H9 (cell line): ENCODE results near the gene MORF4L1. TPM values are rescaled to one million over a fixed set of nuclear protein-coding genes. Genes with fewer than 3 reads are reported as not detected.

ENCODE experiments used
- DNase-seq: peaks from one replicate; pipeline ENCODE4 v3.0.0-alpha.2; 2017
- H2AFZ ChIP-seq: one replicate; pipeline ENCODE4 v1.6.1; 2013; ENCODE audit warnings: mild to moderate bottlenecking, low read length, control low read depth, moderate library complexity
- H2AK5ac ChIP-seq: 2 replicates; pipeline ENCODE4 v1.6.1; 2013; ENCODE audit warnings: low read length, control low read depth, mixed read lengths; ENCODE audit not compliant: insufficient read length
- H2BK120ac ChIP-seq: one replicate; pipeline ENCODE4 v1.6.1; 2013; ENCODE audit warnings: low read depth, mild to moderate bottlenecking, low read length, control low read depth, inconsistent platforms; ENCODE audit not compliant: poor library complexity, severe bottlenecking
- H2BK12ac ChIP-seq: 2 replicates; pipeline ENCODE4 v1.6.1; 2013; ENCODE audit warnings: low read length, control low read depth, mixed read lengths, low read depth; ENCODE audit not compliant: insufficient read length
- H2BK15ac ChIP-seq: 2 replicates; pipeline ENCODE4 v1.6.1; 2013; ENCODE audit warnings: low read depth, low read length, control low read depth
- H2BK20ac ChIP-seq: one replicate; pipeline ENCODE4 v1.6.1; 2013; ENCODE audit warnings: low read depth, mild to moderate bottlenecking, low read length, control low read depth, inconsistent platforms; ENCODE audit not compliant: poor library complexity, severe bottlenecking
- H2BK5ac ChIP-seq: 2 replicates; pipeline ENCODE4 v1.6.1; 2013; ENCODE audit warnings: low read length, control low read depth, mixed read lengths; ENCODE audit not compliant: insufficient read length
- H3K14ac ChIP-seq: 2 replicates; pipeline ENCODE4 v1.6.1; 2013; ENCODE audit warnings: low read length, control low read depth; ENCODE audit not compliant: insufficient read depth
- H3K18ac ChIP-seq: 2 replicates; pipeline ENCODE4 v1.6.1; 2013; ENCODE audit warnings: low read depth, mild to moderate bottlenecking, mixed read lengths, low read length, control low read depth; ENCODE audit not compliant: insufficient read length
- H3K23ac ChIP-seq: 2 replicates; pipeline ENCODE4 v1.6.1; 2013; ENCODE audit warnings: low read length, control low read depth, mixed read lengths, low read depth; ENCODE audit not compliant: insufficient read length
- H3K23me2 ChIP-seq: 2 replicates; pipeline ENCODE4 v1.6.1; 2013; ENCODE audit warnings: low read depth, mild to moderate bottlenecking, mixed read lengths, low read length, control low read depth; ENCODE audit not compliant: insufficient read length, poor library complexity, severe bottlenecking
- H3K27ac ChIP-seq: 2 replicates; pipeline ENCODE4 v1.5.1; 2013; ENCODE audit warnings: low read length, control low read depth, mixed read lengths, low read depth; ENCODE audit not compliant: insufficient read length
- H3K27me3 ChIP-seq: 2 replicates; pipeline ENCODE4 v1.6.1; 2013; ENCODE audit warnings: low read length, control low read depth, inconsistent platforms; ENCODE audit not compliant: insufficient read depth
- H3K4ac ChIP-seq: 2 replicates; pipeline ENCODE4 v1.6.1; 2013; ENCODE audit warnings: low read depth, mild to moderate bottlenecking, control low read depth, inconsistent platforms, low read length, moderate library complexity
- H3K4me1 ChIP-seq: 2 replicates; pipeline ENCODE4 v1.6.1; 2013; ENCODE audit warnings: low read length, control low read depth, inconsistent platforms; ENCODE audit not compliant: insufficient read depth
- H3K4me2 ChIP-seq: 2 replicates; pipeline ENCODE4 v1.6.1; 2013; ENCODE audit warnings: low read length, control low read depth, mixed read lengths; ENCODE audit not compliant: insufficient read length, insufficient read depth
- H3K56ac ChIP-seq: 2 replicates; pipeline ENCODE4 v1.6.1; 2013; ENCODE audit warnings: low read depth, mild to moderate bottlenecking, mixed read lengths, low read length, control low read depth; ENCODE audit not compliant: insufficient read length
- H3K79me1 ChIP-seq: 2 replicates; pipeline ENCODE4 v1.6.1; 2013; ENCODE audit warnings: low read depth, mild to moderate bottlenecking, moderate library complexity, low read length, control low read depth, inconsistent platforms; ENCODE audit not compliant: insufficient read depth, poor library complexity, severe bottlenecking
- H3K79me2 ChIP-seq: 2 replicates; pipeline ENCODE4 v1.6.1; 2013; ENCODE audit warnings: low read length, control low read depth, inconsistent platforms; ENCODE audit not compliant: insufficient read depth
- H3K9ac ChIP-seq: 2 replicates; pipeline ENCODE4 v1.6.1; 2013; ENCODE audit warnings: low read length, control low read depth, mixed read lengths; ENCODE audit not compliant: insufficient read length; ENCODE audit errors: extremely low read depth
- H3K9me3 ChIP-seq: one replicate; pipeline ENCODE4 v1.6.1; 2013; ENCODE audit warnings: low read depth, low read length, inconsistent platforms; ENCODE audit not compliant: control insufficient read depth
- H3T11ph ChIP-seq: one replicate; pipeline ENCODE4 v1.6.1; 2013; ENCODE audit warnings: mild to moderate bottlenecking, low read length, control low read depth, inconsistent platforms
- H4K20me1 ChIP-seq: one replicate; pipeline ENCODE4 v1.6.1; 2013; ENCODE audit not compliant: control insufficient read depth, insufficient read length, insufficient read depth
- H4K5ac ChIP-seq: 2 replicates; pipeline ENCODE4 v1.6.1; 2013; ENCODE audit warnings: low read depth, mild to moderate bottlenecking, mixed read lengths, low read length, control low read depth; ENCODE audit not compliant: insufficient read length
- H4K8ac ChIP-seq: replicated peaks from 2 replicates; pipeline ENCODE4 v1.6.1; 2013; ENCODE audit warnings: low read length, control low read depth, mixed read lengths, low read depth; ENCODE audit not compliant: insufficient read length
- H4K91ac ChIP-seq: 2 replicates; pipeline ENCODE4 v1.6.1; 2013; ENCODE audit warnings: low read depth, mild to moderate bottlenecking, moderate library complexity, mixed read lengths, low read length, control low read depth; ENCODE audit not compliant: insufficient read length
- H3K27ac Mint-ChIP-seq, 3 experiments: 2 replicates in 2 of 3; 3 replicates in 1 of 3; pipeline ENCODE4 v1.8.0; 2020 to 2021; ENCODE audit warnings: mixed read lengths in 3 of 3, mild to moderate bottlenecking in 1 of 3, moderate library complexity in 1 of 3
- H3K27me3 Mint-ChIP-seq: 2 replicates; pipeline ENCODE4 v1.8.0; 2021; ENCODE audit warnings: low read depth, mild to moderate bottlenecking, moderate library complexity, mixed read lengths
- H3K36me3 Mint-ChIP-seq, 3 experiments: 2 replicates in 2 of 3; 3 replicates in 1 of 3; pipeline ENCODE4 v1.8.0; 2020 to 2021; ENCODE audit warnings: low read depth in 3 of 3, mixed read lengths in 3 of 3; ENCODE audit not compliant: insufficient read depth in 1 of 3
- H3K4me1 Mint-ChIP-seq, 2 experiments: 2 replicates each; pipeline ENCODE4 v1.8.0; 2020; ENCODE audit warnings: mixed read lengths in 2 of 2
- H3K4me3 Mint-ChIP-seq, 2 experiments: 2 replicates in 1 of 2; 3 replicates in 1 of 2; pipeline ENCODE4 v1.8.0; 2020 to 2021; ENCODE audit warnings: mild to moderate bottlenecking in 2 of 2, mixed read lengths in 2 of 2, moderate library complexity in 1 of 2
- H3K9me3 Mint-ChIP-seq, 2 experiments: 2 replicates in 1 of 2; 3 replicates in 1 of 2; pipeline ENCODE4 v1.8.0; 2020; ENCODE audit warnings: mild to moderate bottlenecking in 2 of 2, mixed read lengths in 2 of 2, moderate library complexity in 1 of 2
- WGBS: extraction: QIAGEN DNeasy Blood & Tissue Kit; methylation state at CpG from one replicate; pipeline ENCODE4 v1.1.7; 2013; ENCODE audit warnings: missing lambda C conversion rate, low lambda C conversion rate, mixed read lengths; ENCODE audit not compliant: insufficient read length; ENCODE audit errors: extremely low coverage; 5-methylcytosine and 5-hydroxymethylcytosine counted together
- total RNA-seq: library from RNA; stranded (reverse); gene quantifications from 2 replicates; pipeline ENCODE4 v1.2.1, GENCODE V29; 2021
- TF ChIP-seq, protein P1 (sequence below): fragments of 200-600 bp; sonication (generic); conservative IDR thresholded peaks from 3 replicates; pipeline ENCODE4 v1.8.0; 2021; ENCODE audit warnings: antibody characterized with exemption, mild to moderate bottlenecking

Gene MORF4L1
- total RNA-seq, 1 experiment from 2014 or later, result 544 TPM

GRCh38 chr15:78917888-78918287 is 45.2 kb downstream of the MORF4L1 start:
- Histone ChIP-seq H3K27ac (no peak overlapping the region), H2BK5ac (no peak overlapping the region), H2AK5ac (no peak overlapping the region), H3K79me1 (no peaks in the 10 kb centered on the region), H3K23me2 (no peaks in the 10 kb centered on the region), H3K18ac (no peak overlapping the region), H4K8ac (no peak overlapping the region), H3K14ac (no peak overlapping the region), H3K23ac (no peak overlapping the region), H3K9me3 (no peaks in the 10 kb centered on the region), H3T11ph (no peak overlapping the region), H4K91ac (no peak overlapping the region), H2BK120ac (no peak overlapping the region), H2AFZ (no peak overlapping the region), H4K20me1 (no peaks in the 10 kb centered on the region), H2BK15ac (no peak overlapping the region), H3K9ac (no peak overlapping the region), H3K4ac (no peak overlapping the region), H3K4me2 (no peak overlapping the region), H3K27me3 (no peaks in the 10 kb centered on the region), H4K5ac (no peak overlapping the region), H3K56ac (no peak overlapping the region), H3K79me2 (no peaks in the 10 kb centered on the region), H2BK12ac (no peak overlapping the region), H3K4me1 (no peaks in the 10 kb centered on the region), H2BK20ac (no peak overlapping the region)
- TF ChIP-seq, protein P1, sequence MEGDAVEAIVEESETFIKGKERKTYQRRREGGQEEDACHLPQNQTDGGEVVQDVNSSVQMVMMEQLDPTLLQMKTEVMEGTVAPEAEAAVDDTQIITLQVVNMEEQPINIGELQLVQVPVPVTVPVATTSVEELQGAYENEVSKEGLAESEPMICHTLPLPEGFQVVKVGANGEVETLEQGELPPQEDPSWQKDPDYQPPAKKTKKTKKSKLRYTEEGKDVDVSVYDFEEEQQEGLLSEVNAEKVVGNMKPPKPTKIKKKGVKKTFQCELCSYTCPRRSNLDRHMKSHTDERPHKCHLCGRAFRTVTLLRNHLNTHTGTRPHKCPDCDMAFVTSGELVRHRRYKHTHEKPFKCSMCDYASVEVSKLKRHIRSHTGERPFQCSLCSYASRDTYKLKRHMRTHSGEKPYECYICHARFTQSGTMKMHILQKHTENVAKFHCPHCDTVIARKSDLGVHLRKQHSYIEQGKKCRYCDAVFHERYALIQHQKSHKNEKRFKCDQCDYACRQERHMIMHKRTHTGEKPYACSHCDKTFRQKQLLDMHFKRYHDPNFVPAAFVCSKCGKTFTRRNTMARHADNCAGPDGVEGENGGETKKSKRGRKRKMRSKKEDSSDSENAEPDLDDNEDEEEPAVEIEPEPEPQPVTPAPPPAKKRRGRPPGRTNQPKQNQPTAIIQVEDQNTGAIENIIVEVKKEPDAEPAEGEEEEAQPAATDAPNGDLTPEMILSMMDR, result no peak
- H3K27me3 Mint-ChIP-seq, result no peaks in the 10 kb centered on the region
- no peaks in the 10 kb centered on the region for H3K9me3 Mint-ChIP-seq
- WGBS, result no CpG with 5 or more reads among the region's 4 CpGs
- no peak overlapping the region for H3K27ac Mint-ChIP-seq
- no peaks in the 10 kb centered on the region for H3K4me1 Mint-ChIP-seq
- no peak overlapping the region for H3K4me3 Mint-ChIP-seq
- DNase-seq, result no peak
- peaks cover 24 to 51% (median 33%) of the 10 kb centered on the region in 3 experiments; a peak in 6 of 7 replicates for H3K36me3 Mint-ChIP-seq
